ENCODE measurements around the gene COPE.

The COPE gene

DNA sequence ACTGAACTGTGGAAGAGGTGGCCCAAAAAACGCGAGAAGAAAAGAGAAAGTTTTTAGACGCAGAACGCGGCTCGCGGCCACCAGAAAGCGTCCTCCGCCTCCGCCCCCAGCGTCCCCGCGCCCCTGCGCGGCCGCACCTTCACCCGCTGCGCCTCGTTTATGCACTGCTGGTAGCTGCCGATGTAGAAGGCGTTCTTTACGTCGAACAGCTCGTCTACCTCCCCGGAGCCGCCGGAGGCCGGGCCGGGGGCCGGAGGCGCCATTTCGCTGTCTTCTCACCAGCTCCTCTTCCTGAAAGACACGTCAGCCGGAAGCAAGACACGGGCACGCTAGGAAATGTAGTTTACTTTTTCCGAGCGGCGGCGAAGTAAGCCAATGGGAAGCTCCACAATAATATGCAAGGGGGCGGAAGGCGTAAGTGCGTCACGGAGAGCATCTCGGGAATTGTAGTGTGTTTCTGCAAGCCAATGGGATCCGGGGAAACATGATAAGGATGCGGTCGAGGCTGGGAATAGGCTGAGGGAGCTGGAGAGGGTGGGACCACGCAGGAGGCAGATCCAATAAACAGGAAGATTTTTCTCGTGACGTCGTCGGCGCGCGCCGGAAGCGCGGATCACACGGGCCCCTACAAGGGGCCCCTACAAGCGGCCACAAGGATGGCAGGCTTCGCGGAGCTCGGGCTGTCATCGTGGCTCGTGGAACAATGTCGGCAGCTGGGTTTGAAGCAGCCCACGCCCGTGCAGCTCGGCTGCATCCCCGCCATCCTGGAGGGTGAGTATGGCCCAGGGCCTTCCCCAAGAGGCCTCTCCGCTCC lies at the start of gene COPE, which contains the start of gene DDX49:
Gene COPE, minus strand, starts transcription at position 302 of the 814 bp plus-strand sequence. Its CDS starts 39 bp downstream, at position 263.
Gene DDX49, plus strand, starts transcription at position 630 of the 814 bp plus-strand sequence. Its CDS starts 27 bp downstream, at position 657.
- H3K27ac ChIP-seq (ENCODE audit: low read length): peak within 1 kb of the TSS; percentile 57
- peak within 1 kb of the TSS; percentile 83 for H3K9ac ChIP-seq (ENCODE audit: low read length)
- peaks cover 64% of the 10 kb centered on the region for H3K79me2 ChIP-seq (ENCODE audit: low read length)
- no peaks in the 10 kb centered on the region for H3K27me3 ChIP-seq (ENCODE audit: low read depth, low read length)
- peak within 1 kb of the TSS; percentile 85 for H3K4me3 ChIP-seq (ENCODE audit: low read length)
- peaks cover 6% of the 10 kb centered on the region; the same call in 1 of the 2 replicates for H4K20me1 ChIP-seq (ENCODE audit: insufficient read depth, low read length)
- no peaks in the 10 kb centered on the region for H3K9me3 ChIP-seq (ENCODE audit: insufficient read depth, low read length)
- H3K36me3 ChIP-seq (replicated peaks; ENCODE audit: low read depth, low read length): peaks cover 27% of the 10 kb centered on the region
- peaks cover 13% of the 10 kb centered on the region for H3K4me1 ChIP-seq (ENCODE audit: low read length)
- no peak for TF ChIP-seq EZH2phosphoT487 (IDR thresholded peaks at IDR 0.05; ENCODE audit: low read depth)
- TF ChIP-seq, protein P1, sequence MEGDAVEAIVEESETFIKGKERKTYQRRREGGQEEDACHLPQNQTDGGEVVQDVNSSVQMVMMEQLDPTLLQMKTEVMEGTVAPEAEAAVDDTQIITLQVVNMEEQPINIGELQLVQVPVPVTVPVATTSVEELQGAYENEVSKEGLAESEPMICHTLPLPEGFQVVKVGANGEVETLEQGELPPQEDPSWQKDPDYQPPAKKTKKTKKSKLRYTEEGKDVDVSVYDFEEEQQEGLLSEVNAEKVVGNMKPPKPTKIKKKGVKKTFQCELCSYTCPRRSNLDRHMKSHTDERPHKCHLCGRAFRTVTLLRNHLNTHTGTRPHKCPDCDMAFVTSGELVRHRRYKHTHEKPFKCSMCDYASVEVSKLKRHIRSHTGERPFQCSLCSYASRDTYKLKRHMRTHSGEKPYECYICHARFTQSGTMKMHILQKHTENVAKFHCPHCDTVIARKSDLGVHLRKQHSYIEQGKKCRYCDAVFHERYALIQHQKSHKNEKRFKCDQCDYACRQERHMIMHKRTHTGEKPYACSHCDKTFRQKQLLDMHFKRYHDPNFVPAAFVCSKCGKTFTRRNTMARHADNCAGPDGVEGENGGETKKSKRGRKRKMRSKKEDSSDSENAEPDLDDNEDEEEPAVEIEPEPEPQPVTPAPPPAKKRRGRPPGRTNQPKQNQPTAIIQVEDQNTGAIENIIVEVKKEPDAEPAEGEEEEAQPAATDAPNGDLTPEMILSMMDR (IDR thresholded peaks at IDR 0.05; ENCODE audit: low read depth, low read length): 0 out of 2 replicates have a peak, but pooled peaks have one; percentile 2
- H2AFZ ChIP-seq (ENCODE audit: low read depth, low read length): peak within 1 kb of the TSS; percentile 19; the same call in 1 of the 2 replicates
- H3K4me2 ChIP-seq (ENCODE audit: low read length): peak within 1 kb of the TSS; percentile 73

DNA sequence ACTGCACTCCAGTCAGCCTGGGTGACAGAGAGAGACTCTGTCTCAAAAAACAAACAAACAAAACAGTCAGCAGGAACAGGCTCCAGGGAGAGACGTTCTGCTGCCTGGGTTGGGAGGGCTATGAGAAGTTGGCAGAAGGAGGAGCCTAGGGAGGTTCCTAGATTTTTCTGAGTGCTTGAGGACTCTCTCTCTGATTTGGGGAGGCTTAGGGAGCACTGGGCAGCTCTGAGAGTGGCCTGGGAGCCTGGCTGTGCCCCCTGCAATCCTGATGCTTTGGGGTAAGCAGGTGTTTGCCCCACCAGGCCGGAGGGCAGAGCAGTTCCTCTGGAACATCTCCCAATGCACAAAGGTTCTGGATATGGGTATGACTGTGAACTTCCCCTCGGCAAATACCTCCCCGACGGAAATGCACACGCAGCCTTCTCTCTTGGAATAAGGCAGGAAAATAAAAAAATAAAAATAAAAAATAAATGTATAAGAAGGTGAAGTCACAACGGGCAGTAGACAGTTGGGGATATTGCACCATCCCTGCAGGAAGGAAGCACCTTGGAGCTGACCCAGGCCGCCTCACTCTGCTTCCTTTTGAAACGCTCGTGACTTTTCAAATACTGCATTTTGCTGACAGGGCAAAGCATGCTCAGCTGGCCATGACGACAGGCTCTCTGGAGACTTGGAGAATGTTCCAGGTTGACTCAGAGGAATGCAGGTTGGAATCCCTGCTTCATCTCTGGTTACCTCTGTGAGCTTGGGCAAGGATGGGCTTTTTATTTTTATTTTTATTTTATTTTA lies 48.4 kb upstream of the COPE start:
- no peaks in the 10 kb centered on the region for H3K79me2 ChIP-seq (ENCODE audit: low read length)
- TF ChIP-seq, protein P1 (IDR thresholded peaks at IDR 0.05; ENCODE audit: low read depth, low read length): no peak
- TF ChIP-seq EZH2phosphoT487 (IDR thresholded peaks at IDR 0.05; ENCODE audit: low read depth): no peak
- H3K27ac ChIP-seq (ENCODE audit: low read length): no peak overlapping the region
- no peak overlapping the region for H2AFZ ChIP-seq (ENCODE audit: low read depth, low read length)
- H3K27me3 ChIP-seq (ENCODE audit: low read depth, low read length): no peaks in the 10 kb centered on the region; the same call in 1 of the 2 replicates
- no peaks in the 10 kb centered on the region for H3K4me1 ChIP-seq (ENCODE audit: low read length)
- H3K9me3 ChIP-seq (ENCODE audit: insufficient read depth, low read length): no peaks in the 10 kb centered on the region
- H3K4me2 ChIP-seq (ENCODE audit: low read length): no peak overlapping the region
- no peak overlapping the region for H3K4me3 ChIP-seq (ENCODE audit: low read length)
- H3K36me3 ChIP-seq (replicated peaks; ENCODE audit: low read depth, low read length): no peaks in the 10 kb centered on the region
- no peak overlapping the region for H3K9ac ChIP-seq (ENCODE audit: low read length)
- H4K20me1 ChIP-seq (ENCODE audit: insufficient read depth, low read length): no peaks in the 10 kb centered on the region

DNA sequence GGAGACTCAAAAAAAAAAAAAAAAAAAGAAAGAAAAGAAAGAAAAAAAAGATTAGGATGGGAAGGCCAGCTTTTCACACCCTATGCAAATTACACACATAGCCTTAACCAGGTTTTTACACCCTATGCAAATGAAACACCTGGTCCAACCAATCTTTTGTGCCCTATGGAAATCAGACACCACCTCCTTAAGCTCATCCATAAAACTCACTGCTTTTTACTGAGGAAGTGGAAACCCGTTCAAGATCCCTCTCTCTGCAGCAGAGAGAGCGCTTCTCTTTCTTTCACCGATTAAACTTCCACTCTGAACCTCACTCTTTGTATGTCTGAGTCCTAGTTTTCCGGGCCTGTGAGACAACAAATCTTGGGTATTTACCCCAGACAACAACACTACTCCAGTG lies 47.1 kb upstream of the COPE start:
- Histone ChIP-seq H2AFZ (ENCODE audit: low read depth, low read length) (no peak overlapping the region), H3K4me1 (ENCODE audit: low read length) (no peaks in the 10 kb centered on the region)

More for the DNA sequence above, 47.1 kb upstream of the COPE start:
- Histone ChIP-seq H3K79me2 (ENCODE audit: low read length) (no peaks in the 10 kb centered on the region), H3K27ac (ENCODE audit: low read length) (no peak overlapping the region), H3K9me3 (ENCODE audit: insufficient read depth, low read length) (no peaks in the 10 kb centered on the region), H3K9ac (ENCODE audit: low read length) (no peak overlapping the region), H3K4me2 (ENCODE audit: low read length) (no peak overlapping the region), H4K20me1 (ENCODE audit: insufficient read depth, low read length) (no peaks in the 10 kb centered on the region), H3K27me3 (ENCODE audit: low read depth, low read length) (peaks cover 3% of the 10 kb centered on the region; the same call in 1 of the 2 replicates), H3K36me3 (replicated peaks; ENCODE audit: low read depth, low read length) (no peaks in the 10 kb centered on the region), H3K4me3 (ENCODE audit: low read length) (no peak overlapping the region)
- TF ChIP-seq EZH2phosphoT487 (IDR thresholded peaks at IDR 0.05; ENCODE audit: low read depth): no peak
- TF ChIP-seq, protein P1 (IDR thresholded peaks at IDR 0.05; ENCODE audit: low read depth, low read length): no peak

All from OCI-LY3 (cell line).